ENCODE data around the gene CCDC112.
"Not testable (repeated sequence)": the region's sequence is repeated elsewhere in the genome, so short reads cannot be mapped to it uniquely, and the experiment has no call there.

Gene CCDC112
- 4.8 to 8.4 (median 5.8) reads per million in 4 donors for total RNA-seq

- peak; percentile 67 to 73 (median 68) for DNase-seq
Observed at GRCh38 chr5:115296124-115297022, at the start of gene CCDC112. TSS of gene CCDC112 (minus strand) at chr5:115296654. CDS start at chr5:115296543, 111 bp downstream.

- no peak for DNase-seq
Observed at GRCh38 chr5:115345344-115345743, 48.9 kb upstream of the CCDC112 start.

GRCh38 chr5:115343855-115344254 is 47.4 kb upstream of the CCDC112 start:
- DNase-seq: no peak

- DNase-seq: no peak
Observed at GRCh38 chr5:115342590-115343377, 46.3 kb upstream of the CCDC112 start.

- no peak for DNase-seq
Observed at GRCh38 chr5:115341745-115342144, 45.3 kb upstream of the CCDC112 start.

- no peak for DNase-seq
Observed at GRCh38 chr5:115338851-115339250, 42.4 kb upstream of the CCDC112 start.

GRCh38 chr5:115337882-115338281 is 41.4 kb upstream of the CCDC112 start:
- DNase-seq: no peak

- DNase-seq: no peak
Observed at GRCh38 chr5:115336964-115337363, 40.5 kb upstream of the CCDC112 start.

GRCh38 chr5:115336201-115336720 is 39.8 kb upstream of the CCDC112 start:
- no peak for DNase-seq

- no peak for DNase-seq
Observed at GRCh38 chr5:115335301-115335700, 38.8 kb upstream of the CCDC112 start.

GRCh38 chr5:115333164-115333563 is 36.7 kb upstream of the CCDC112 start:
- peak in 1 of 5 donors; percentile 48 for DNase-seq

GRCh38 chr5:115330830-115331229 is 34.4 kb upstream of the CCDC112 start:
- no peak for DNase-seq

GRCh38 chr5:115329475-115329874 is 33.0 kb upstream of the CCDC112 start:
- DNase-seq: no peak

- DNase-seq: not testable (repeated sequence)
Observed at GRCh38 chr5:115328617-115329274, 32.3 kb upstream of the CCDC112 start.

GRCh38 chr5:115325296-115325959 is 29.0 kb upstream of the CCDC112 start:
- DNase-seq: no peak

GRCh38 chr5:115324021-115324420 is 27.6 kb upstream of the CCDC112 start:
- DNase-seq: no peak

- no peak for DNase-seq
Observed at GRCh38 chr5:115322729-115323128, 26.3 kb upstream of the CCDC112 start.

- no peak for DNase-seq
Observed at GRCh38 chr5:115321309-115321708, 24.9 kb upstream of the CCDC112 start.

GRCh38 chr5:115320515-115320914 is 24.1 kb upstream of the CCDC112 start:
- DNase-seq: no peak

- DNase-seq: no peak
Observed at GRCh38 chr5:115320006-115320405, 23.6 kb upstream of the CCDC112 start.

- DNase-seq: no peak
Observed at GRCh38 chr5:115319007-115319406, 22.6 kb upstream of the CCDC112 start.

GRCh38 chr5:115317736-115318135 is 21.3 kb upstream of the CCDC112 start:
- no peak for DNase-seq

Data from T-helper 1 cell (primary cell).